ENCODE results near the gene TTBK1. TPM values are rescaled to one million over a fixed set of nuclear protein-coding genes. Genes with fewer than 3 reads are reported as not detected.

TTBK1 gene
- total RNA-seq, 1 experiment from 2014 or later, result not detected

DNA sequence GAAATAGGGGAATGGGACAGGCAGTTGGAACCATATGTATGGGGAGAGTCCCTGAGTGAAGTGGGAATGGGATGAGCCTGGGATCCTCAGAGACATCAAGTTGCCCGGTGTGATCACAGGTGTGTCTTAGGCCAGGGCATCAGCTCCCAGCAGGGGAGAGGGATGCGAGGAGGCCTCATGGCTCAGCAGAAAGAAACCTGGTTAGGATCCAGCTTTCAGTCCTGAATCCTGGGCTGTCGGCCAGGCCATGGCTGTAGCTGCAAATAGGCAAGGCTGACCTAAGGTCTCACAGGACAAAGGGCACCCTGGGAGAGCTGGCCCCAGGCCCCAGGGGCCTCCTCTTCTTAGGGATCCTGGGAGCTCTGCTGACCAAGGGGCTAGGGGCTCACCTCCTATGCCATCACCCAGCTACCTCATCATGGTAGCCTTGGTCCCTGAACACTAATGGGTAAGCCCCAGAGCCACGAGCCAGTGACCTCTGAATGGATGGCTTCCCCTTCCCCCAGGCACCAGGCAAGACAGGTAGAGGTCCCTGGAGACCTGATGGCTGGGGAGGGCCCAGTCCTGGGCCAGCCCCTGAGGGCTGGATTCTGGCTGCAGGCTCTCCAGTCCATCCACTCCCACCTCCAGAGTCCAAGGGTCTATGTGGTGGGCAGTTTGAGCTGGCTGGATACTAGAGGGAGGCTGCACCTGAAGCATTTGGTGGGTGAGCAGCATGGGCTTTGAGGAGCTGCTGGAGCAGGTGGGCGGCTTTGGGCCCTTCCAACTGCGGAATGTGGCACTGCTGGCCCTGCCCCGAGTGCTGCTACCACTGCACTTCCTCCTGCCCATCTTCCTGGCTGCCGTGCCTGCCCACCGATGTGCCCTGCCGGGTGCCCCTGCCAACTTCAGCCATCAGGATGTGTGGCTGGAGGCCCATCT lies 54.6 kb downstream of the TTBK1 start, which contains the start of gene SLC22A7:
Gene SLC22A7, plus strand, starts transcription at position 617 of the 921 bp plus-strand sequence. Its CDS starts 99 bp downstream, at position 716.
- no peaks in the 10 kb centered on the region for H3K27me3 ChIP-seq (replicated peaks; ENCODE audit: insufficient read depth, low read depth, low read length, poor library complexity)
- no peaks in the 10 kb centered on the region for H3K9me3 ChIP-seq (ENCODE audit: low read depth, low read length, poor library complexity, severe bottlenecking)
- no peak within 1 kb of the TSS for H3K4me3 ChIP-seq (ENCODE audit: low read depth, low read length, poor library complexity, severe bottlenecking)
- no peaks in the 10 kb centered on the region for H3K36me3 ChIP-seq (ENCODE audit: insufficient read depth, low read length, poor library complexity, severe bottlenecking)
- TF ChIP-seq, protein P1, sequence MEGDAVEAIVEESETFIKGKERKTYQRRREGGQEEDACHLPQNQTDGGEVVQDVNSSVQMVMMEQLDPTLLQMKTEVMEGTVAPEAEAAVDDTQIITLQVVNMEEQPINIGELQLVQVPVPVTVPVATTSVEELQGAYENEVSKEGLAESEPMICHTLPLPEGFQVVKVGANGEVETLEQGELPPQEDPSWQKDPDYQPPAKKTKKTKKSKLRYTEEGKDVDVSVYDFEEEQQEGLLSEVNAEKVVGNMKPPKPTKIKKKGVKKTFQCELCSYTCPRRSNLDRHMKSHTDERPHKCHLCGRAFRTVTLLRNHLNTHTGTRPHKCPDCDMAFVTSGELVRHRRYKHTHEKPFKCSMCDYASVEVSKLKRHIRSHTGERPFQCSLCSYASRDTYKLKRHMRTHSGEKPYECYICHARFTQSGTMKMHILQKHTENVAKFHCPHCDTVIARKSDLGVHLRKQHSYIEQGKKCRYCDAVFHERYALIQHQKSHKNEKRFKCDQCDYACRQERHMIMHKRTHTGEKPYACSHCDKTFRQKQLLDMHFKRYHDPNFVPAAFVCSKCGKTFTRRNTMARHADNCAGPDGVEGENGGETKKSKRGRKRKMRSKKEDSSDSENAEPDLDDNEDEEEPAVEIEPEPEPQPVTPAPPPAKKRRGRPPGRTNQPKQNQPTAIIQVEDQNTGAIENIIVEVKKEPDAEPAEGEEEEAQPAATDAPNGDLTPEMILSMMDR (conservative IDR thresholded peaks at IDR 0.05; ENCODE audit: low read depth, low read length), result no peak
- TF ChIP-seq EZH2 (IDR thresholded peaks at IDR 0.05; ENCODE audit: borderline replicate concordance, low read depth, low read length, poor library complexity, severe bottlenecking), result no peak
- H3K4me1 ChIP-seq (ENCODE audit: insufficient read depth, low read length, poor library complexity, severe bottlenecking), result no peaks in the 10 kb centered on the region
- ChIA-PET CTCF (no interaction called here), POLR2A (ENCODE audit: low non-redundant PET) (no interaction called here)
- no TSS peak for BruUV-seq (replicated peaks)
- DNase-seq (ENCODE audit: low spot score), result no peak
- H3K27ac ChIP-seq (ENCODE audit: low read depth, low read length, poor library complexity, severe bottlenecking), result no peak within 1 kb of the TSS
- intact Hi-C loops (cut with micrococcal nuclease; ENCODE audit: unreplicated experiment), result no loop called here

DNA sequence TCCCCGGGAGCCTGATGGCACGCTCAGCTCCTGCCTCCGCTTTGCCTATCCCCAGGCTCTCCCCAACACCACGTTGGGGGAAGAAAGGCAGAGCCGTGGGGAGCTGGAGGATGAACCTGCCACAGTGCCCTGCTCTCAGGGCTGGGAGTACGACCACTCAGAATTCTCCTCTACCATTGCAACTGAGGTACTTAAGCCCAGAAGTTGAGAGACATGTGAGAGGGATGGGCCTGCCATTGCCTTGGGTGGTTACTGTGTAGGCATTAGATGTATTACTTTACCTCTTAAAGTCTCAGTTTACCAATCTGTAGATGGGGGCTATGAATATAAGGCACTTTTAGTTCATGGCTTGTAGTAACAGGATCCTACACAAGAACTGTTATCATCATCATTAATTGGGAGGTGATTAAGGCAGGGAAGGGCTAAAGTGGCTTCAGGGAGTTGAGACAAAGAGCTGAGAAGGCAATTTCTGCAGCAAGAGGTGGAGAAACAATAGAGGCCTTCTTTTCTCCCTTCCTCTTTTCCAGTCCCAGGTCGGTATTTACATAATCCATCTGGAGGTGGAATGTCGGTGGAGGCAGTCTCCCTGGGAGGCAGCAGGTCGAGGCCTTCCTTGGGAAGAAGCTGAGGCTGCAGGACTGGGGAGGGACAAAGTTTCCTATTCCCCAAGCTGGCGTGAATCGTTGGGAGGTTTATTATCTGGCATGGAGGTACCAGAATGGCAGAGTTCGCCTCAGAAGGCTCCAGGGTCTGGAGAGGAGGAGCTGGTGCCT lies 55.5 kb downstream of the TTBK1 start:
- no peak for TF ChIP-seq EZH2 (IDR thresholded peaks at IDR 0.05; ENCODE audit: borderline replicate concordance, low read depth, low read length, poor library complexity, severe bottlenecking)
- TF ChIP-seq, protein P1 (conservative IDR thresholded peaks at IDR 0.05; ENCODE audit: low read depth, low read length), result no peak
- H3K4me1 ChIP-seq (ENCODE audit: insufficient read depth, low read length, poor library complexity, severe bottlenecking), result no peaks in the 10 kb centered on the region
- intact Hi-C loops (cut with micrococcal nuclease; ENCODE audit: unreplicated experiment), result no loop called here
- CTCF ChIA-PET, result no interaction called here
- H3K36me3 ChIP-seq (ENCODE audit: insufficient read depth, low read length, poor library complexity, severe bottlenecking), result no peaks in the 10 kb centered on the region
- no peaks in the 10 kb centered on the region for H3K9me3 ChIP-seq (ENCODE audit: low read depth, low read length, poor library complexity, severe bottlenecking)
- BruUV-seq (replicated peaks), result no TSS peak
- DNase-seq (ENCODE audit: low spot score), result no peak
- H3K27me3 ChIP-seq (replicated peaks; ENCODE audit: insufficient read depth, low read depth, low read length, poor library complexity), result no peaks in the 10 kb centered on the region
- POLR2A ChIA-PET (ENCODE audit: low non-redundant PET), result no interaction called here
- H3K27ac ChIP-seq (ENCODE audit: low read depth, low read length, poor library complexity, severe bottlenecking), result no peak overlapping the region
- no peak overlapping the region for H3K4me3 ChIP-seq (ENCODE audit: low read depth, low read length, poor library complexity, severe bottlenecking)

DNA sequence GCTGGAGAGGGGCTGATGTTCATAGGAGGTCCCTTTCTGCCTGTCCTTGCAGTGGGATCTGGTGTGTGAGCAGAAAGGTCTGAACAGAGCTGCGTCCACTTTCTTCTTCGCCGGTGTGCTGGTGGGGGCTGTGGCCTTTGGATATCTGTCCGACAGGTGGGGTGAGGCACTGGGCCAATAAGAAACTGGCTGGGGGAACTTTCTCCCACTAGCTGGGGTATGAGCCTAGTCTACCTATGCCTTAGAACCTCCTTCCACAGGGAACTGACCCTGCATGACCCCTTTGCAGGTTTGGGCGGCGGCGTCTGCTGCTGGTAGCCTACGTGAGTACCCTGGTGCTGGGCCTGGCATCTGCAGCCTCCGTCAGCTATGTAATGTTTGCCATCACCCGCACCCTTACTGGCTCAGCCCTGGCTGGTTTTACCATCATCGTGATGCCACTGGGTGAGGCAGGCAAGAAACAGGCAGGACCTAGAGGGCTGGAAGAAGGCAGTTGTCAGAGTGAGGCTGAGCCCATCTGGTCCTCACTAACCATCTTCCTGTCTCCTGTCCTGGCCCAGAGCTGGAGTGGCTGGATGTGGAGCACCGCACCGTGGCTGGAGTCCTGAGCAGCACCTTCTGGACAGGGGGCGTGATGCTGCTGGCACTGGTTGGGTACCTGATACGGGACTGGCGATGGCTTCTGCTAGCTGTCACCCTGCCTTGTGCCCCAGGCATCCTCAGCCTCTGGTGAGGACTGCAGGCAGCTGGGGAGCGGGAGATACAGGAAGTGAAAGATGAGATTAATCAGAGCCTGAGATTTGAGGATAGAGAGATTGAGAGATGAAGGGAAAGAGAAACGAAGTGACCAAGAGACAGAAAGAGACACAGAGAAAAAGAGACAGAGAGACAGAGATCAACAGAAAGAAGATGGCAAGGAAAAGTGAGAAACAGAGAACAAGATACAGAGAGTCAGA lies 56.3 kb downstream of the TTBK1 start:
- Histone ChIP-seq H3K27ac (ENCODE audit: low read depth, low read length, poor library complexity, severe bottlenecking) (no peak overlapping the region), H3K9me3 (ENCODE audit: low read depth, low read length, poor library complexity, severe bottlenecking) (no peaks in the 10 kb centered on the region), H3K36me3 (ENCODE audit: insufficient read depth, low read length, poor library complexity, severe bottlenecking) (no peaks in the 10 kb centered on the region), H3K4me1 (ENCODE audit: insufficient read depth, low read length, poor library complexity, severe bottlenecking) (no peaks in the 10 kb centered on the region), H3K27me3 (replicated peaks; ENCODE audit: insufficient read depth, low read depth, low read length, poor library complexity) (no peaks in the 10 kb centered on the region), H3K4me3 (ENCODE audit: low read depth, low read length, poor library complexity, severe bottlenecking) (no peak overlapping the region)
- ChIA-PET POLR2A (ENCODE audit: low non-redundant PET) (no interaction called here), CTCF (no interaction called here)
- TF ChIP-seq, protein P1 (conservative IDR thresholded peaks at IDR 0.05; ENCODE audit: low read depth, low read length), result no peak
- no peak for TF ChIP-seq EZH2 (IDR thresholded peaks at IDR 0.05; ENCODE audit: borderline replicate concordance, low read depth, low read length, poor library complexity, severe bottlenecking)
- no peak for DNase-seq (ENCODE audit: low spot score)
- BruUV-seq (replicated peaks), result no TSS peak
- intact Hi-C loops (cut with micrococcal nuclease; ENCODE audit: unreplicated experiment), result no loop called here

Data from A673 (cell line).